NCI-H2081 (cell line): Measurements from ENCODE around the gene AMPH.
A peak's percentile ranks its signal among the peaks of the same experiment; 100 is the strongest.
"Not testable (repeated sequence)": the region's sequence is repeated elsewhere in the genome, so short reads cannot be mapped to it uniquely, and the experiment has no call there.

ENCODE experiments used
- DNase-seq, 2 experiments: peaks; one replicate each; lab custom pipeline; 2025; lab: John Stamatoyannopoulos, UW

Gene AMPH

DNA sequence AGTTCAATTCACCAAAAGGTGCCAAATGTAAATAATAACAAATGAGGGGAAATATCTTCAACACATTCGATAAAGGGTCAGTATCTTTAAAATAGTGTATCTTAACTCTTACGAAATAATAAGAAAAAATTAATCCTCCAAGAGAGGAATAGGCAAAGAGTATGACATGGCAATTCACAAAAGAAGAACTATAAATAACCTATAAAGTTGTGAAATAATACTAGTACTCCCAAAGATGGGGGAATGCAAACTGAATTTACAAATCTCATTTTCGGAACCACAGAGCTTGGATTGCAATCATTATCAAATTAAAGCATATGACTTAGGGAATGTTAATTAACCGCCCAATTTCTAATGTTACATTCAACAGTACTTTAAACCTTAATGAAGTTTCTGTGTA is 279.6 kb downstream of the AMPH start:
- no peak for DNase-seq

DNA sequence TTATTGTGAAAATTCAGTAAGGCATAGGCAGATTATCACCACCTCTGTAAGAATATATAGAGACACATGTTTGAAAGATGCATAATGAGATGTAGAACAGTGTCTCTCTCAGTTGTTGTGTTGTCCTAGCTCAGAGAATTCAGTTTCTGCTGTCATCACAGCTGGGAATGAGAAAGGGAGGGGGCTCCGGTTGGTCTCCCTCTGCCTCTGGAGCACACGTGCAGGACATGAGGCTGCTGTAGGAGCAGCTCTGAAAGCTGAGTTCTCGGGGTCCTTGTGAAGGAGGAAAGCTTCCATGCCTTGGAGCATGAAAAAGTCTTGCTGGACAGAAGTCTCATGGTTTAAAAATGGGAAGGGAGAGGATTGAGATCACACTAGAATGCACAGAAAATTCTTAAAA is 280.4 kb downstream of the AMPH start:
- DNase-seq = not testable (repeated sequence)

DNA sequence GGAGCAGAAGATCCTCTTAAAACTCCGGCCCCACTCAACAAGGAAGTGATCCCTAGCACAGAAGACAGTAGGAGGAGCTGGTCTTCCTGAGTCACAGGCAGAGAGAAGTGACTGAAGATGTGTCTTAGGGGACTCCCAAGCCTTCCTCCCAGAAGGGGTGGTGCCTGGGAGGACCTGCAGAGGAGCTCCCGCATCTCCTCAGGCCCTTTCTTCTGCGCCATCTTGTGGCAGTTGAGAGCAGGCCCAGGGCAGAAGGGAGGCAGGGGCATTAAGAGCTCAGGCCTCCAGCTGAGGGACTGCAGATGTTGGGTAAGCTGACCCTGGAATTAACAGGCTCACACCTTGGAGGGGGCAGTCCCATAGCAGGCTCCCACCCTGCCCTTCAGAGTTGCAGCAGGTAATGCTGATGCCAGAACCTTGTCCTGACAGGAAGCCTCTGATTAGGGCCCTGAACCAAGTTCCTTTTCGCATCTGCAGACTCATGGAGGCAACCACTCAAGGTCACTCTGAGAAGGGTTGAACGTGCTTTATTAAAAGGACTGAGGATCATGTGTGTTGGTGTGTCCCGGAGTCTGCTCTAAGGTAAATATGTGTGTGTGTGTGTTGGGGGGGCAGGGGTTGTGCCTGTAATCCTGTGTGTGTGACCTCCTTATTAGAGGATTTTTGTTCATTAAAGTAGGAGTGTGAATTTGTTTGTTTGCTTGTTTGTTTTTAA is 281.1 kb downstream of the AMPH start:
- DNase-seq = peak in 1 of 2 experiments; percentile 9

DNA sequence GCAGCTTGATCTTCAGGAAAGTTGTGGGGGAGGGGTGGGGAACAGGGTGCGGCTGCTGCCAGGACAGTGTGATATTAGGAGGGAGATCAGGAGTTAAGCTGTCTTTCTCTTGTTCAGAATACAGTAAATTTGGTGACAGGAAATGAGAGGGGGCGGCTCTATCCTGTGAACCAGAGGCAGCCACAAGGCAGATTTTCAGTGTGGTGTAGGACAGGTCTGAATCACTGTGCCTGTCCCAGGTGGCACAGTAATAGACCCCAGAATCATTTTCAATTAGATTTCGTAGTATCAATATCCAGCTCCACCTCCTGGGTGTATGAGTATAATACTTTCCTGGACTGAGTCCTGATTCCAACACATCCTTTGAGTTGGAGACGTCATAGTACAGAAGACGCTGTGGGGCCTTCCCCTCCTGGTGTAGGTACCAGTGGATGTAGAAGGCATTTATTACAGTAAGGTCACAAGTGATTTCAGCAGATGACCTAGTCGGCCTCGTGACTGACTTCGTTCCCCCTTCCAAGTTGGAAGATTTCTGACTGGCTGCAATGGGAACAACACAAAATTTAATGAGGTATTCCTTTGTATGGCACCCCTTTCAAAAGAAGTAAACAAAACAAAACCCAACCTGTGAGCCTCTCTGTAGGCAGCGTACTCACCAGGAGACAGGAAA is 281.9 kb downstream of the AMPH start:
- peak in 1 of 2 experiments; percentile 13 for DNase-seq

DNA sequence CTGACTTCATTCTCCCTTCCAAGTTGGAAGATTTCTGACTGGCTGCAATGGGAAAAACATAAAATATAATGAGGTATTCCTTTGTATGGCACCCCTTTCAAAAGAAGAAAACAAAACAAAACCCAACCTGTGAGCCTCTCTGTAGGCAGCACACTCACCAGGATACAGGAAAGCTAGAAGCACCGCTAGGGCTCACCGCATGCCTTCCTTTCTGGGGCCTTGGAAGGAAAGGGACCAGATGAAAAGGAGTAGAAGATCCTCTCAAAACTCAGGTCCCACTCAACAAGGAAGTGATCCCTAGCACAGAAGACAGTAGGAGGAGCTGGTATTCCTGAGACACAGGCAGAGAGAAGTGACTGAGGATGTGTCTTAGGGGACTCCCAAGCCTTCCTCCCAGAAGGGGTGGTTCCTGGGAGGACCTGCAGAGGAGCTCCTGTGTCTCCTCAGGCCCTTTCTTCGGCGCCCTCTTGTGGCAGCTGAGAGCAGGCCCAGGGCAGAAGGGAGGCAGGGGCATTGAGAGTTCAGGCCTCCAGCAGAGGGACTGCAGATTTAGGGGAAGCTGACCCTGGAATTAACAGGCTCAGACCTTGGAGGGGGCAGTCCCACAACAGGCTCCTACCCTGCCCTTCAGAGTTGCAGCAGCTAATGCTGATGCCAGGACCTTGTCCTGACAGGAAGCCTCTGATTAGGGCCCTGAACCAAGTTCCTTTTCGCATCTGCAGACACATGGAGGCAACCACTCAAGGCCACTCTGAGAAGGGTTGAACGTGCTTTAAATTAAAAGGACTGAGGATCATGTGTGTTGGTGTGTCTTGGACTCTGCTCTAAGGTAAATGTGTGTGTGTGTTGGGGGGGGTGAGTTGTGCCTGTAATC is 285.6 kb downstream of the AMPH start:
- peak; percentile 42 to 44 for DNase-seq

DNA sequence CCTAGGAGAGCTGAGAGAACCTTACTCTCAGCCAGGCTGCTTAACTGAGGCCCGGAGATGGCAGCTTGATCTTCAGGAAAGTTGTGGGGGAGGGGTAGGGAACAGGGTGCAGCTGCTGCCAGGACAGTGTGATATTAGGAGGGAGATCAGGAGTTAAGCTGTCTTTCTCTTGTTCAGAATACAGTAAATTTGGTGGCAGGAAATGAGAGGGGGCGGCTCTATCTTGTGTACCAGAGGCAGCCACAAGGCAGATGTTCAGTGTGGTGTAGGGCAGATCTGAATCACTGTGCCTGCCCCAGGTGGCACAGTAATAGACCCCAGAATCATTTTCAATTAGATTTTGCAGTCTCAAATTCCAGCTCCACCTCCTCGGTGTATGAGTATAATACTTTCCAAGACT is 286.4 kb downstream of the AMPH start:
- DNase-seq = peak; percentile 5 to 16

DNA sequence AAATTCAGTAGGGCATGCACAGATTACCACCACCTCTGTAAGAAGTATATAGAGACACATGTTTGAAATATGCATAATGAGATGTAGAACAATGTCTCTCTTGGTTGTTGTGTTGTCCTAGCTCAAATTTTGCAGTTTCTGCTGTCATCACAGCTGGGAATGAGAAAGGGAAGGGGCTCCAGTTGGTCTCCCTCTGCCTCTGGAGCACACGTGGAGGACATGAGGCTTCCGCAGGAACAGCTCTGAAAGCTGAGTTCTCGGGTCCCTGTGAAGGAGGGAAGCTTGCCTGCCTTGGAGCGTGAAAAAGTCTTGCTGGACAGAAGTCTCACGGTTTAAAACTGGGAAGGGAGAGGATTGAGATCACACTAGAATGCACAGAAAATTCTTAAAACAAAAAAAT is 289.0 kb downstream of the AMPH start:
- DNase-seq = not testable (repeated sequence)

DNA sequence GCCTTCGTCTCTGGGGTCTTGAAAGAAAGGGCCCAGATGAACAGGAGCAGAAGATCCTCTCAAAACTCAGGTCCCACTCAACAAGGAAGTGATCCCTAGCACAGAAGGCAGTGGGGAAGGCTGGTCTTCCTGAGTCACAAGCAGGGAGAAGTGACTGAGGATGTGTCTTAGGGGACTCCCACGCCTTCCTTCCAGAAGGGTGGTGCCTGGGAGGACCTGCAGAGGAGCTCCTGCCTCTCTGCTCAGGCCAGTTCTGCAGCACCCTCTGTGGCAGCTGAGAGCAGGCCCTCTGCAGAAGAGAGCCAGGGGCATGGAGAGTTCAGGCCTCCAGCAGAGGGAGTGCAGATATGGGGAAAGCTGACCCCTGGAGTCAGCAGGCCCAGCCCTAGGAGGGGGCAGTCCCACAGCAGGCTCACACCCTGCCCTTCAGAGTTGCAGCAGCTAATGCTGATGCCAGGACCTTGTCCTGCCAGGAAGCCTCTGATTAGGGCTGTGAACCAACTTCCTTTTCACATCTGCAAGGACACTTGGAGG is 289.9 kb downstream of the AMPH start:
- not testable (repeated sequence) for DNase-seq

DNA sequence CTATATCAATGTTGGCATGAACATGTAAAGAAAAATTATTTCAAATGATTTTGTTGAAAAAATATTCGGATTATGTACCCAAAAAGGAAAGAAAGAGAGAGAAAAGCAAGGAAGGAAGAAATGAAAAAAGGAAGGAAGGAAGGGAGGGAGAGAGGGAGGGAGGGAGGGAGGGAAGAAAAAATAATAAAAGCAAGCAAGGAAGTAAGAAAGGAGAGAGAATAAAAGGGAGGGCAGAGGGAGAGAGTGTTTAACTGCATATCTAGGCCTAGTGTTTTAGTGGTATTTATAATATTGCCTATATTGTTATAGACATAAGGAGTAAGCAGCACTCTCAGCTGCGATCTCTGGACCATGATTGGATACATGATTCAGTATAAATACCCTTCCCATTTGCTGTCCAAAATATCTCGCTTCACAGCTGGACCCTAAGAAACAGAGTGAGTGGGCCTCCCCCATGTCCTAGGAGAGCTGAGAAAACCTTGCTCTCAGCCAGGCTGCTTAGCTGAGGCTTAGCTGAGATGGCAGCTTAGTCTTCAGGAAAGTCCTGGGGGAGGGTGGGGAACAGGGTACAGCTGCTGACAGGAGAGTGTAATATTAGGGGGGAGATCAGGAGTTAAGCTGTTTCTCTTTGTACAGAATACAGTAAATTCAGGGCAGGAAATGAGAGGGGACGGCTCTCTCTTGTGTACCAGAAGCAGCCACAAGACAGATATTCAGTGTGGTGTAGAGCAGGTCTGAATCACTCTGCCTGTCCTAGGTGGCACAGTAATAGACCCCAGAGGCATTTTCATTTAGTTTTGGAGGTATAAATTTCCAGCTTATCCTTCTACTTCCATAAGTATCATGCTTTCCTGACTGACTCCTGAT is 291.0 kb downstream of the AMPH start:
- no peak for DNase-seq

DNA sequence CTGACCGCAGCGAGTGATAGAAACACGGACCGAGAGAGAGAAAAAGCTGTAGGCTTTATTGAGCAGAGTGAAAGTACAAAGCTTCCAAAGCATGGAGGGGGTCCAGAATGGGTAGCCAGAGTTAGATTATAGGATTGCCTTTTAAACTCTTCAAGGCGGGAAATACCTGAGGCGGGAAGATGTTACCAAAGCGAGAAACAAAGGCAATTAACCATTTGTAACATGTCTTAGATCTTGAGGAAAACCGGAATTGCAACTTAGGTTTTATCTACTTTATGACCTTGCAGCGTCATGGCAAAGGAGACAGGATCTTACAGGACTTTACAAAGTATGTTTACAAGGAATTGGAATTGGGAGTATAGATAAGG is 295.0 kb downstream of the AMPH start:
- not testable (repeated sequence) for DNase-seq

DNA sequence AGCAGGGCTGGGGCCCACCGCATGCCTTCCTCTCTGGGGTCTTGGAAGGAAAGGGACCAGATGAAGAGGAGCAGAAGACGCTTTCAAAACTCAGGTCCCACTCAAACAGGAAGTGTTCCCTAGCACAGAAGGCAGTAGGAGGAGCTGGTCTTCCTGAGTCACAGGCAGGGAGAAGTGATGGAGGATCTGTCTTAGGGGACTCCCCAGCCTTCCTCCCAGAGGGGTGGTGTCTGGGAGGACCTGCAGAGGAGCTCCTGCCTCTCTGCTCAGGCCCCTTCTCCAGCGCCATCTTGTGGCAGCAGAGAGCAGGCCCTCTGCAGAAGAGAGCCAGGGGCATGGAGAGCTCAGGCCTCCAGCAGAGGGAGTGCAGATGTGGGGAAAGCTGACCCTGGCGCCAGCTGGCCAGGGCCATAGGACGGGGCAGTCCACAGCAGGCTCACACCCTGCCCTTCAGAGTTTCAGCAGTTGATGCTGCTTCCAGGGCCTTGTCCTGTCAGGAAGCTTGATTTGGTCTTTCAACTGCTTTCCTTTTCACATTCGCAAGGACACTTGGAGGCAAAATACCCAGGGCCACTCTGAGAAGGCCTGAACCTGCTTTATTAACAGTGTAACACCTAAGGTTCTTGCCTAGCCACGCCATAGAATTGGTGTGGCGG is 295.6 kb downstream of the AMPH start:
- DNase-seq = peak; percentile 75 to 76

DNA sequence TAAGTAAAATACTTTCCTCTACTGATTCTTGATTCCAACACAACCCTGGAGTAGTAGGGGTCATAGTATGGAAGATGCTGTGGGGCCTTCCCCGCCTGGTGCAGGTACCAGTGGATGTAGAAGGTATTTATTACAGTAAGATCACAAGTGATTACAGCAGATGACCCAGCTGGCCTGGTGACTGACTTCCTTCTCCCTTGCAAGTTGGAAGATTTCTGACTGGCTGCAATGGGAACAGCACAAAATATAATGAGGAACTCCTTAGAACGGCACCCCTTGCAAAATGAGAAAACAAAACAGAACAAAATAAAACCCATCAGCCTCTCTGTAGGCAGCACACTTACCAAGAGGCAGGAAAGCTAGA is 296.1 kb downstream of the AMPH start:
- DNase-seq = no peak

DNA sequence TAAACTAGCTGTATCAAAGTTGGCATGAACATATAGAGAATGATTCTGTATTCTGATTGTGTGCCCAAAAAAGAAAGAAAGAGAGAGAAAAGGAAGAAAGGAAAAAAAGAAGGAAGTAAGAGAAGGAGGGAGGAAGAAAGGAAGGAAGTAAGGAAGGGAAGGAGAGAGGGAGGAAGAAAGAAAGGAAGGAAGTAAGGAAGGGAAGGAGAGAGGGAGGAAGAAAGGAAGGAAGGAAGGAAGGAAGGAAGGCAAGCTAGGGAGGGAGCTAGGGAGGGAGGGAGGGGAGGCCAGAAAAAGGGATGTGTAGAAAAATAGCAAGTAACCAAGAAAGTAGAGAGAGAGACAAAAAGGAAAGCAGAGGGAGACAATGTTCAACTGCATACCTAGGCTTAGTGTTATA is 297.0 kb downstream of the AMPH start:
- no peak for DNase-seq
